ENCODE measurements around the gene TMEM86B. TPM values are rescaled to one million over a fixed set of nuclear protein-coding genes. Genes with fewer than 3 reads are reported as not detected.

The TMEM86B gene
- 1.2 and 1.7 TPM in 2 replicates for total RNA-seq (2014; rRNA removed; shearing (Covaris generic))

- no peak within 1 kb of the TSS for H3K4me3 ChIP-seq (ENCODE audit: insufficient read depth, low read depth, low read length)
- peak; percentile 48 for DNase-seq
- H3K27me3 ChIP-seq (ENCODE audit: control insufficient read depth, insufficient read depth, low read length): no peaks in the 10 kb centered on the region
- peaks cover 12% of the 10 kb centered on the region for H3K36me3 ChIP-seq (replicated peaks; ENCODE audit: control insufficient read depth, insufficient read depth, low read length)
Observed at GRCh38 chr19:55228403-55229031, at the start of gene TMEM86B. TMEM86B (minus strand) TSS chr19:55228763; CDS start chr19:55228741, 22 bp downstream.

GRCh38 chr19:55277494-55277893, 48.9 kb upstream of the TMEM86B start:
- DNase-seq: no peak
- Histone ChIP-seq H3K36me3 (replicated peaks; ENCODE audit: control insufficient read depth, insufficient read depth, low read length) (no peaks in the 10 kb centered on the region), H3K4me3 (ENCODE audit: insufficient read depth, low read depth, low read length) (no peak overlapping the region), H3K27me3 (ENCODE audit: control insufficient read depth, insufficient read depth, low read length) (no peaks in the 10 kb centered on the region)

GRCh38 chr19:55276720-55277430, 48.3 kb upstream of the TMEM86B start:
- no peaks in the 10 kb centered on the region for H3K36me3 ChIP-seq (replicated peaks; ENCODE audit: control insufficient read depth, insufficient read depth, low read length)
- DNase-seq: no peak
- H3K27me3 ChIP-seq (ENCODE audit: control insufficient read depth, insufficient read depth, low read length): no peaks in the 10 kb centered on the region
- no peak overlapping the region for H3K4me3 ChIP-seq (ENCODE audit: insufficient read depth, low read depth, low read length)

GRCh38 chr19:55275851-55276719, 47.5 kb upstream of the TMEM86B start:
- H3K36me3 ChIP-seq (replicated peaks; ENCODE audit: control insufficient read depth, insufficient read depth, low read length): no peaks in the 10 kb centered on the region
- H3K27me3 ChIP-seq (ENCODE audit: control insufficient read depth, insufficient read depth, low read length): no peaks in the 10 kb centered on the region
- no peak for DNase-seq
- no peak overlapping the region for H3K4me3 ChIP-seq (ENCODE audit: insufficient read depth, low read depth, low read length)

GRCh38 chr19:55273978-55274707, 45.6 kb upstream of the TMEM86B start:
- no peak for DNase-seq
- H3K27me3 ChIP-seq (ENCODE audit: control insufficient read depth, insufficient read depth, low read length): no peaks in the 10 kb centered on the region
- H3K4me3 ChIP-seq (ENCODE audit: insufficient read depth, low read depth, low read length): no peak overlapping the region
- no peaks in the 10 kb centered on the region for H3K36me3 ChIP-seq (replicated peaks; ENCODE audit: control insufficient read depth, insufficient read depth, low read length)

GRCh38 chr19:55272142-55272541, 43.6 kb upstream of the TMEM86B start:
- Histone ChIP-seq H3K27me3 (ENCODE audit: control insufficient read depth, insufficient read depth, low read length) (no peaks in the 10 kb centered on the region), H3K4me3 (ENCODE audit: insufficient read depth, low read depth, low read length) (no peak overlapping the region), H3K36me3 (replicated peaks; ENCODE audit: control insufficient read depth, insufficient read depth, low read length) (no peaks in the 10 kb centered on the region)
- peak; percentile 55 for DNase-seq

- no peaks in the 10 kb centered on the region for H3K27me3 ChIP-seq (ENCODE audit: control insufficient read depth, insufficient read depth, low read length)
- H3K4me3 ChIP-seq (ENCODE audit: insufficient read depth, low read depth, low read length): no peak overlapping the region
- no peaks in the 10 kb centered on the region for H3K36me3 ChIP-seq (replicated peaks; ENCODE audit: control insufficient read depth, insufficient read depth, low read length)
- DNase-seq: no peak
Observed at GRCh38 chr19:55270172-55270942, 41.8 kb upstream of the TMEM86B start.

- Histone ChIP-seq H3K4me3 (ENCODE audit: insufficient read depth, low read depth, low read length) (no peak overlapping the region), H3K36me3 (replicated peaks; ENCODE audit: control insufficient read depth, insufficient read depth, low read length) (no peaks in the 10 kb centered on the region), H3K27me3 (ENCODE audit: control insufficient read depth, insufficient read depth, low read length) (no peaks in the 10 kb centered on the region)
- no peak for DNase-seq
Observed at GRCh38 chr19:55269299-55269698, 40.7 kb upstream of the TMEM86B start.

GRCh38 chr19:55266840-55267239, 38.3 kb upstream of the TMEM86B start:
- DNase-seq: no peak
- Histone ChIP-seq H3K4me3 (ENCODE audit: insufficient read depth, low read depth, low read length) (no peak overlapping the region), H3K27me3 (ENCODE audit: control insufficient read depth, insufficient read depth, low read length) (no peaks in the 10 kb centered on the region), H3K36me3 (replicated peaks; ENCODE audit: control insufficient read depth, insufficient read depth, low read length) (no peaks in the 10 kb centered on the region)

GRCh38 chr19:55266404-55266803, 37.8 kb upstream of the TMEM86B start:
- H3K27me3 ChIP-seq (ENCODE audit: control insufficient read depth, insufficient read depth, low read length): no peaks in the 10 kb centered on the region
- H3K36me3 ChIP-seq (replicated peaks; ENCODE audit: control insufficient read depth, insufficient read depth, low read length): no peaks in the 10 kb centered on the region
- no peak for DNase-seq
- no peak overlapping the region for H3K4me3 ChIP-seq (ENCODE audit: insufficient read depth, low read depth, low read length)

- Histone ChIP-seq H3K36me3 (replicated peaks; ENCODE audit: control insufficient read depth, insufficient read depth, low read length) (no peaks in the 10 kb centered on the region), H3K4me3 (ENCODE audit: insufficient read depth, low read depth, low read length) (no peak overlapping the region), H3K27me3 (ENCODE audit: control insufficient read depth, insufficient read depth, low read length) (no peaks in the 10 kb centered on the region)
- no peak for DNase-seq
Observed at GRCh38 chr19:55265723-55266386, 37.3 kb upstream of the TMEM86B start.

- no peak for DNase-seq
- Histone ChIP-seq H3K36me3 (replicated peaks; ENCODE audit: control insufficient read depth, insufficient read depth, low read length) (no peaks in the 10 kb centered on the region), H3K4me3 (ENCODE audit: insufficient read depth, low read depth, low read length) (no peak overlapping the region), H3K27me3 (ENCODE audit: control insufficient read depth, insufficient read depth, low read length) (no peaks in the 10 kb centered on the region)
Observed at GRCh38 chr19:55265173-55265572, 36.6 kb upstream of the TMEM86B start.

GRCh38 chr19:55264531-55264930, 36.0 kb upstream of the TMEM86B start:
- Histone ChIP-seq H3K36me3 (replicated peaks; ENCODE audit: control insufficient read depth, insufficient read depth, low read length) (no peaks in the 10 kb centered on the region), H3K27me3 (ENCODE audit: control insufficient read depth, insufficient read depth, low read length) (no peaks in the 10 kb centered on the region), H3K4me3 (ENCODE audit: insufficient read depth, low read depth, low read length) (no peak overlapping the region)
- no peak for DNase-seq

Measured in H7 (cell line).